ENCODE results near the gene DCAF4. TPM values are rescaled to one million over a fixed set of nuclear protein-coding genes. Genes with fewer than 3 reads are reported as not detected.

The DCAF4 gene
- total RNA-seq, 1 experiment from 2014 or later: 31.9 TPM

DNA sequence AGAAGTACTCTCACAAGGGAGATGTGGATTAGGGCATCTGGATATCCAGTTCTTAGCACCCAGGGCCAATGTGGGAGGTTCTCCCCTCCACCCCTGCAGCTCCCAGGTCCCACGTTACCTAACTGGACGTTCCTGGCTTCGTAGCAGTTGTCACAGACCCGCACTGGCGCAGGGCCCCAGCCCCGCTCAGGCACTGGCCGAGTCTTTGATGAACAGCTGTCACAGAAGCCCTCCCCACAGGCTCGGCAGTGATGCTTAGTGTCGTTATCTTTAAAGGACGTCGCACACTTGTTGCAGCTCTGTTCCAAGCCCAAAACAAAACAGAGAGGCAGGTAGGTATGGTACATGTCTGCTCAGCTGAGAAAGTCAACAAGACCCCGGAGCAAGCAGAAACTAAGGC is 48.4 kb downstream of the DCAF4 start:
- H3K79me2 ChIP-seq (ENCODE audit: low read length): no peaks in the 10 kb centered on the region
- H4K20me1 ChIP-seq (ENCODE audit: insufficient read depth, low read depth, low read length): no peaks in the 10 kb centered on the region
- no peak for DNase-seq
- H3K4me3 ChIP-seq (ENCODE audit: low read length): no peak overlapping the region
- no peak overlapping the region for H3K9ac ChIP-seq (ENCODE audit: low read length)
- H3K9me3 ChIP-seq (ENCODE audit: low read length): no peaks in the 10 kb centered on the region
- H3K27me3 ChIP-seq (ENCODE audit: low read length): no peaks in the 10 kb centered on the region
- no peaks in the 10 kb centered on the region for H3K9me2 ChIP-seq (replicated peaks; ENCODE audit: insufficient read depth, low read length)
- no peaks in the 10 kb centered on the region for H3K36me3 ChIP-seq (ENCODE audit: insufficient read depth, low read length)
- peaks cover 7% of the 10 kb centered on the region for H3K4me1 ChIP-seq (ENCODE audit: low read length)
- no peak overlapping the region for H3K4me2 ChIP-seq (ENCODE audit: low read depth, low read length, poor library complexity, severe bottlenecking)
- no peak overlapping the region for H3K27ac ChIP-seq (ENCODE audit: low read length)
- no peak overlapping the region for H2AFZ ChIP-seq (ENCODE audit: low read length)

DNA sequence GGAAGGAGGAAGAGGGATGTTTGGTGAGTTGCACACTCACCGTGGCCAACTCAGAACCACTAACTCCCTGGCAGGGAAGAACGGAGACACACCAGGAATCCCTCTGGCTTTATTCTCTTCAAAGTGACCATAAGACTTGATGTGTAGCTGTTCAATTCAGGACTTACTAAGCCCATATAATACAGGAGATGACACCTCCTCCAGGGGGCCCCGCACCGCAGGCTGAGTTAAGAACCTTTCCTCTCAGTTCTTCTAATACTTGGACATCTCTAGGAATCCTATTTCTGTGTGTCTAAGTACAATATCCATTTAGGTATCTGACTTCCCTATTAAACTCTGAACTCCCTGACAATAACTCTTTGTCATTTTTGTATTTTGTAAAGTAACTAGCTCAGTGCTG is 49.5 kb downstream of the DCAF4 start:
- Histone ChIP-seq H3K36me3 (ENCODE audit: insufficient read depth, low read length) (no peaks in the 10 kb centered on the region), H3K4me3 (ENCODE audit: low read length) (no peak overlapping the region), H3K9me2 (replicated peaks; ENCODE audit: insufficient read depth, low read length) (no peaks in the 10 kb centered on the region), H3K9ac (ENCODE audit: low read length) (no peak overlapping the region), H3K4me1 (ENCODE audit: low read length) (peaks cover 7% of the 10 kb centered on the region), H3K27ac (ENCODE audit: low read length) (no peak overlapping the region), H3K9me3 (ENCODE audit: low read length) (no peaks in the 10 kb centered on the region), H4K20me1 (ENCODE audit: insufficient read depth, low read depth, low read length) (no peaks in the 10 kb centered on the region), H3K27me3 (ENCODE audit: low read length) (no peaks in the 10 kb centered on the region), H3K4me2 (ENCODE audit: low read depth, low read length, poor library complexity, severe bottlenecking) (no peak overlapping the region), H2AFZ (ENCODE audit: low read length) (no peak overlapping the region), H3K79me2 (ENCODE audit: low read length) (no peaks in the 10 kb centered on the region)
- peak; percentile 71 for DNase-seq

DNA sequence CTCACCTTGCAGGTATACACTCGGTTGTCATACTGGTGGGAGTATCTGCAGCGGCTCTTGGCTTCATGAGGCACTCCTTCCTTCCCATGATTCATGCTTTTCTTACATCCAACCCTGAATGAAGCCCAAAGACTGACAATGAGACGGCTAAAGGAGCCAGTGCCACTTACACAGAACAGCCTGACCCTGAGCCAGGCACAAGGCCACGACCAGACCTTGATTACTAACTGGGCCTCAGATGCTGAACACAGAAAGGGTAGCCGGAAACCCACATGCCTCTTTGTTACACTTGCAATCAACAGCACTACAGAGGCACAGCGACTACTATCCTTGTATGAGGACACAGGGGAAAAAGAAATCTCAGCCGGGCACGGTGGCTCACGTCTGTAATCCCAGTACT is 52.6 kb downstream of the DCAF4 start:
- H3K4me1 ChIP-seq (ENCODE audit: low read length): peaks cover 7% of the 10 kb centered on the region
- DNase-seq: no peak
- no peak overlapping the region for H2AFZ ChIP-seq (ENCODE audit: low read length)
- H3K9me3 ChIP-seq (ENCODE audit: low read length): no peaks in the 10 kb centered on the region
- no peaks in the 10 kb centered on the region for H4K20me1 ChIP-seq (ENCODE audit: insufficient read depth, low read depth, low read length)
- no peaks in the 10 kb centered on the region for H3K27me3 ChIP-seq (ENCODE audit: low read length)
- no peak overlapping the region for H3K4me2 ChIP-seq (ENCODE audit: low read depth, low read length, poor library complexity, severe bottlenecking)
- no peaks in the 10 kb centered on the region for H3K9me2 ChIP-seq (replicated peaks; ENCODE audit: insufficient read depth, low read length)
- no peak overlapping the region for H3K27ac ChIP-seq (ENCODE audit: low read length)
- H3K79me2 ChIP-seq (ENCODE audit: low read length): no peaks in the 10 kb centered on the region
- H3K9ac ChIP-seq (ENCODE audit: low read length): no peak overlapping the region
- H3K4me3 ChIP-seq (ENCODE audit: low read length): no peak overlapping the region
- peaks cover 2% of the 10 kb centered on the region; the same call in 1 of the 2 replicates for H3K36me3 ChIP-seq (ENCODE audit: insufficient read depth, low read length)

DNA sequence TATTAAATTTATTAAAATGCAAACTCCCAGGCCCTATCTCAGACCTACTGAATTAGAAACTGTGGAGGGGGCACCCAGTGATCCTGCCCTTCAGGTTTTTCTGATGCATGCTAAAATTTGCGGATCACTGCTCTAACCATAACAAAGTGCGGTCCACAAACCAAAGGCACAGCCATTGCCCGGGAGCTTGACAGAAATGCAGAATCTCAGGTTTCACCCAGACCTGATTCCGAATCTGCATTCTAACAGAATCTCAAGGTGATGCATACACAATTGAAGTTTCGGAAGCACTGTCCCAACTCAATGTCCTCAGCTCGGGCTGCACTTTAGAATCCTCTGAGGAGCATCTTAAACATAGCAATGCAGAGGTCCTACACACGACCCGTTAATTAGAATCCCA is 54.6 kb downstream of the DCAF4 start:
- H3K4me3 ChIP-seq (ENCODE audit: low read length): no peak overlapping the region
- no peaks in the 10 kb centered on the region for H3K79me2 ChIP-seq (ENCODE audit: low read length)
- H3K9me3 ChIP-seq (ENCODE audit: low read length): no peaks in the 10 kb centered on the region
- no peak for DNase-seq
- no peak overlapping the region for H3K9ac ChIP-seq (ENCODE audit: low read length)
- H2AFZ ChIP-seq (ENCODE audit: low read length): no peak overlapping the region
- no peaks in the 10 kb centered on the region for H3K27me3 ChIP-seq (ENCODE audit: low read length)
- peaks cover 4% of the 10 kb centered on the region; the same call in 1 of the 2 replicates for H3K36me3 ChIP-seq (ENCODE audit: insufficient read depth, low read length)
- no peaks in the 10 kb centered on the region for H3K9me2 ChIP-seq (replicated peaks; ENCODE audit: insufficient read depth, low read length)
- H3K4me1 ChIP-seq (ENCODE audit: low read length): peaks cover 7% of the 10 kb centered on the region
- H3K4me2 ChIP-seq (ENCODE audit: low read depth, low read length, poor library complexity, severe bottlenecking): no peak overlapping the region
- no peak overlapping the region for H3K27ac ChIP-seq (ENCODE audit: low read length)
- H4K20me1 ChIP-seq (ENCODE audit: insufficient read depth, low read depth, low read length): no peaks in the 10 kb centered on the region

DNA sequence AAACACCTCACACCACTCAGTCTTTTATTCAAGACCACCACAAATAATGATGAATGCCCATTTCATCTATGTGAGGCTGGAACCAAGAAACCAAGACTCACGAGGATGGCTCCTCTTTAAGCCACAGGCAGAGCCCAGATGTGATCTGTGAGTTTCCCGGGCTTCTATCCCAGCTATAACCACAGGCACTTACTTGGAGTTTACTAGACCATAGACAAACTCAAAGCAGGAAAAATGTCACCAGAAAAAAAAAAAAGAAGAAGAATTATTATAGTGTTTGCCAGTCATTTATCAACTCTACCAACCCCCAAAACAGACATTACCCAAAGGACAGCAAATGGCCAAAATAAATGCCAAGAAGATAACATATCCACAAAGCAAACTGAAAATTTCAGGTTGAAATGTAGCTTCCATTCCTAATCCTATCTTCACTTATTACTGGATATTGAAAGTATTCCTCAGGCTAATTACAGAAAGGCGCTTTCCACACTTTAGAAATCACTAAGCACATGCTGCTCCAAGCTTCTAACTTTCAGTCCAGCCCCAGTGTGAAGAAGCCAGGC is 56.0 kb downstream of the DCAF4 start:
- Histone ChIP-seq H3K4me1 (ENCODE audit: low read length) (peaks cover 7% of the 10 kb centered on the region), H3K9me2 (replicated peaks; ENCODE audit: insufficient read depth, low read length) (no peaks in the 10 kb centered on the region), H3K36me3 (ENCODE audit: insufficient read depth, low read length) (peaks cover 4% of the 10 kb centered on the region; the same call in 1 of the 2 replicates), H3K27ac (ENCODE audit: low read length) (no peak overlapping the region), H3K79me2 (ENCODE audit: low read length) (no peaks in the 10 kb centered on the region), H4K20me1 (ENCODE audit: insufficient read depth, low read depth, low read length) (no peaks in the 10 kb centered on the region), H2AFZ (ENCODE audit: low read length) (no peak overlapping the region), H3K4me2 (ENCODE audit: low read depth, low read length, poor library complexity, severe bottlenecking) (no peak overlapping the region), H3K27me3 (ENCODE audit: low read length) (no peaks in the 10 kb centered on the region), H3K9me3 (ENCODE audit: low read length) (no peaks in the 10 kb centered on the region), H3K4me3 (ENCODE audit: low read length) (no peak overlapping the region), H3K9ac (ENCODE audit: low read length) (no peak overlapping the region)
- no peak for DNase-seq

DNA sequence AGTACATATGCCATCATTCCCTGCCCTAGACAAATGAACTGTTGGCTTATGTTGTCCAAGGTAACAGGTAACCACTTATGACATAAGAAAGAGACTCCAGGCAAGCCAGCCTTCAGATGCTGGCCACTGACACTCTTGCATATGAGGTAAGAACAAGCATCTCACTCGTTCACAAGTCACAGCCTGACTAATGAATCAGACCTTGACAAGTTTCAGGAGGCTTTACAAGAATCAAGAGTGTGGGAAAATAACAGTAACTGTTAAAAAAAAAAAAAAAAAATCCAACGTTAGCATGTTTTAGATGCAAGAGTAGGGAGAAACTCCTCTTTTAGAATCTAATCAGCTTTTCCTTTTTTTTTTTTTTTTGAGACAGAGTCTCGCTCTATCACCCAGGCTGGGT is 60.0 kb downstream of the DCAF4 start:
- Histone ChIP-seq H3K79me2 (ENCODE audit: low read length) (no peaks in the 10 kb centered on the region), H4K20me1 (ENCODE audit: insufficient read depth, low read depth, low read length) (no peaks in the 10 kb centered on the region), H3K4me2 (ENCODE audit: low read depth, low read length, poor library complexity, severe bottlenecking) (no peak overlapping the region), H3K4me3 (ENCODE audit: low read length) (no peak overlapping the region), H3K27me3 (ENCODE audit: low read length) (no peaks in the 10 kb centered on the region), H3K27ac (ENCODE audit: low read length) (no peak overlapping the region), H3K9me3 (ENCODE audit: low read length) (no peaks in the 10 kb centered on the region), H2AFZ (ENCODE audit: low read length) (no peak overlapping the region), H3K36me3 (ENCODE audit: insufficient read depth, low read length) (peaks cover 4% of the 10 kb centered on the region; the same call in 1 of the 2 replicates), H3K4me1 (ENCODE audit: low read length) (peaks cover 4% of the 10 kb centered on the region; the same call in 1 of the 2 replicates), H3K9me2 (replicated peaks; ENCODE audit: insufficient read depth, low read length) (no peaks in the 10 kb centered on the region), H3K9ac (ENCODE audit: low read length) (no peak overlapping the region)
- DNase-seq: no peak

DNA sequence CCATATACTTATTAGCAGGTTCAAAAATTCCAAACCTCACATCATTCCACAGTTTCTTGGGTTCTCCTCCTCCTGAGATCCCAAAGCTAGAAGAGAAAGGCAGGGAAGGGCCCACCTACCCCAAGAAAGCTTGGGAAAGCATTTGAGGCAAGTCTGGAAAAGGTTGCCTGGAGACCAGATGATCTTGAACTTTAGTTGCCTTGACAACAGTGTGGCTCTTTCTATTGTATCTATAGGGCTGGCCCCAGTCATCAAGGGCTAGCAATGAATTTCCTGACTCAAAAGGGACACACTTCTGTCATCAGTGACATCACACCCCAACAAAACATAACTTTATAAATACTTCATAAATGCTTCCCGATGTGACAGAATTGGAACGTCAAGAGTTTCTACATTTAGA is 60.6 kb downstream of the DCAF4 start:
- Histone ChIP-seq H3K27ac (ENCODE audit: low read length) (no peak overlapping the region), H3K9me2 (replicated peaks; ENCODE audit: insufficient read depth, low read length) (no peaks in the 10 kb centered on the region), H3K27me3 (ENCODE audit: low read length) (no peaks in the 10 kb centered on the region), H3K4me1 (ENCODE audit: low read length) (peaks cover 4% of the 10 kb centered on the region; the same call in 1 of the 2 replicates), H3K4me3 (ENCODE audit: low read length) (no peak overlapping the region), H3K9ac (ENCODE audit: low read length) (no peak overlapping the region), H3K79me2 (ENCODE audit: low read length) (no peaks in the 10 kb centered on the region), H3K36me3 (ENCODE audit: insufficient read depth, low read length) (peaks cover 4% of the 10 kb centered on the region; the same call in 1 of the 2 replicates), H3K9me3 (ENCODE audit: low read length) (no peaks in the 10 kb centered on the region), H3K4me2 (ENCODE audit: low read depth, low read length, poor library complexity, severe bottlenecking) (no peak overlapping the region), H2AFZ (ENCODE audit: low read length) (no peak overlapping the region), H4K20me1 (ENCODE audit: insufficient read depth, low read depth, low read length) (no peaks in the 10 kb centered on the region)
- no peak for DNase-seq

DNA sequence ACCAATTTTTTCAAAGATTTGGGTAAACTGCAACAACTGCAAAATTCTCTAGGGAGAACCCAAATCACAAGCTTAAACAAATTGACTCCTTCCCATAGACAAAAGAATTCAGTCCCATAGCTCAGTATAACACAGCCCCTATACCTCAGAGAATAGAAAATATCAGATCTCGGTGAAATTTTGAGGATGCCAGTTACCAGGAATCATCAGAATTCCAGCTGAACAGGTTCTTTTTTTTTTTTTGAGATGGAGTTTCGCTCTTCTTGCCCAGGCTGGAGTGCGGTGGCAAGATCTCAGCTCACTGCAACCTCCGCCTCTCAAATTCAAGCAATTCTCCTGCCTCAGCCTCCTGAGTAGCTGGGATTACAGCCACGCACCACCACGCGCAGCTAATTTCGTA is 63.9 kb downstream of the DCAF4 start:
- H4K20me1 ChIP-seq (ENCODE audit: insufficient read depth, low read depth, low read length): no peaks in the 10 kb centered on the region
- H2AFZ ChIP-seq (ENCODE audit: low read length): no peak overlapping the region
- peaks cover 4% of the 10 kb centered on the region; the same call in 1 of the 2 replicates for H3K4me1 ChIP-seq (ENCODE audit: low read length)
- DNase-seq: no peak
- H3K9me2 ChIP-seq (replicated peaks; ENCODE audit: insufficient read depth, low read length): no peaks in the 10 kb centered on the region
- H3K4me2 ChIP-seq (ENCODE audit: low read depth, low read length, poor library complexity, severe bottlenecking): no peak overlapping the region
- H3K27me3 ChIP-seq (ENCODE audit: low read length): no peaks in the 10 kb centered on the region
- no peaks in the 10 kb centered on the region for H3K9me3 ChIP-seq (ENCODE audit: low read length)
- no peak overlapping the region for H3K27ac ChIP-seq (ENCODE audit: low read length)
- H3K36me3 ChIP-seq (ENCODE audit: insufficient read depth, low read length): no peaks in the 10 kb centered on the region
- no peaks in the 10 kb centered on the region for H3K79me2 ChIP-seq (ENCODE audit: low read length)
- no peak overlapping the region for H3K4me3 ChIP-seq (ENCODE audit: low read length)
- no peak overlapping the region for H3K9ac ChIP-seq (ENCODE audit: low read length)
